GM18511 (cell line): ENCODE results near the gene TARS1.
"Not testable (repeated sequence)": the region's sequence is repeated elsewhere in the genome, so short reads cannot be mapped to it uniquely, and the experiment has no call there.

Experiments used
- ATAC-seq: cut with Tn5 transposase; IDR thresholded peaks from one replicate; pipeline ENCODE4 v1.9.1; 2021; ENCODE audit warnings: mild to moderate bottlenecking, moderate library complexity; ENCODE audit not compliant: unreplicated experiment

Gene TARS1

GRCh38 chr5:33482335-33482734, 41.6 kb downstream of the TARS1 start:
- ATAC-seq, result no peak

GRCh38 chr5:33487236-33487635, 46.5 kb downstream of the TARS1 start:
- no peak for ATAC-seq

DNA sequence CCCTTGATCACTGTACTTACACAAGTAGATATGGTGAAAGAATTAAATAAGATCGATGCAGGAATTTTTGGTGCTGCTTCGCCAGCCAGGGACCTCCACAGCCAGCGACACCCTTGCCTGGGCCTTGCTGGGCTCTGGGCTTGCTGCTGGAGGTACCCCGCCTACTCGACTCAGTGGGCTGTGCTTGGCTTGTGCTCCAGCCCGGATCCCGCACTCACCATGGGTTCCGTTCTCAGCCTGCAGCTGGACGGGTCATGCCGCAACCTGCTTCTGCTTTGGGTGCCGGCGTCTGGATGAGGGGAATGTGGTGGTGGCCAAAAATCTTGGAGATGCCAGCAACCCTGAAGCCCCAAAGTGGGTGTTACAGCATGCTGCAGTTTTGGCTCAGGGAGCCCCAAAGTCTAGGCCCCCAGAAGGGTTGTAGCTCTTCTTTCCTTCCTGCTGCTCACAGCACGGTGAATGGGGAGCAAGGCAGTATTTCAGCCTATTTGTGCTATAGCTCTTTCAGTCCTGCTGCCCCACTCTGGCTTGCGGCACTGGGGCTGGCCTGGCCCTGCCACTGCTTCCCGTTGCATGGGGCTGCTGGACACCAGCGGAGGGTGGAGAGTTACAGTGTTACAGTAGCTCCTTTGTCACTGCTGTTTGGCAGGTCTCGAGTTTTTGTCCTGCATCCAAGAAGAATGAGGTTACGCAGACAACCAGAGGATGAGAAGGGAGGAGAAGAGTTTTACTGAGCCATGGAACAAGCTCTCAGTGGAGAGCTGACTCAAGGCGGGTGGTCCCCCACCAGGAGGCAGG, 48.0 kb downstream of the TARS1 start:
- no peak for ATAC-seq

GRCh38 chr5:33489481-33490067, 48.8 kb downstream of the TARS1 start:
- ATAC-seq, result no peak

GRCh38 chr5:33490071-33490665, 49.4 kb downstream of the TARS1 start:
- ATAC-seq, result no peak

DNA sequence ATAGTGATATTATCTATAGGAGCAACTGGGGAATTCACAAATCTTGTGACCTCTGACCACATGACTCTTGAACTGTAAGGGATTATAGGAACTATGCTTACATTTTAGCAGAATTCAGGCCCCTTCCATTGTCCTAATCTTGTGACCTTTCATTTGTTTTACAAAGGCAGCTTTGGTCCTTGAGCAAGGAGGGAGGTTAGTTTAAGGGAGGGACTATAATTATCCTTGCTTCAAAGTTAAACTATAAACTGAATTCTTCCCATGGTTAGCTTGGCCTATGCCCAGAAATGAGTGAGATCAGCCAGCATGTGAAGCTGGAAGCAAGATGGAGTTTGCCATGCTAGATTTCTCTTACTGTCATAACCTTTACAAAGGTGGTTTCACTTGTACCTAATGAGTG, 51.2 kb downstream of the TARS1 start:
- ATAC-seq, result no peak

GRCh38 chr5:33494466-33494865, 53.7 kb downstream of the TARS1 start:
- ATAC-seq, result no peak

DNA sequence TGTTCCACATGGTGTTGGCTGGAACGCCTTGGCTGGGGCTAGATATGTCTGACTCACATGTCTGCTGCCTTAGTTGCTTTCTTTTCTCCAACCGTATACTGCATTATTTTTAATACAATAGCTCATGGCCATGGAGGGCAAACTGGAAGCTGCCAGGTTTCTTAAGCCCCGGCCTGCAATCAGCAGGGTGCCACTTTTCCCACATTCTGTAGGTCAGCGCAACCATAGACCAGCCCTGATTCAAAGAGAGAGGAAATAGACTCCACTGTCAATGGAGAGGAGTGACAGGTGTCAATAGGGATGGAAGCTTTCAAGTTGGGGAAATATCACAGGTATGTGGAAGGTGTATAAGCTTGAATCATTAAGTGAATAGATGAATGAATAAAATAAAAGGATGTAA, 60.5 kb downstream of the TARS1 start:
- no peak for ATAC-seq

DNA sequence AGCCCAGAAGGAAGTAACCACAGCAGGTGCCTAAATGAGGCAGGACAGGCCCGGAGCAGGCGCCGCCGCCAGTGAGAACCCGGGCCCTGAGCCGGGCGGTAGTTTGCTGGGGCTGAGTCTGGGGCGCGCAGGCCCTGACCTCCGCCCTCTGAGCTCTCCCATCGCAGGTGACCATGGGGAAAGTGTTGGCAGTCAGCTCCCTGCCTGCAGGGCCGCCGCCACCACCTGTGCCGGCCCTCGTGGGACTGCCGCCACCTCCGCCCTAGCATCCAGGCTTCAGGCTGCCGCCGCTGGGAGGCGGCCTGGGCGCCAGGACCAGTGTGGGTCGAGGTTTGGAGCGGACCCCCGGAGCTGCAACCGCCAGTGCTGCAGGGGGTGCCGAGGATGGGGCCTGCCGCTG, 61.1 kb downstream of the TARS1 start:
- no peak for ATAC-seq

DNA sequence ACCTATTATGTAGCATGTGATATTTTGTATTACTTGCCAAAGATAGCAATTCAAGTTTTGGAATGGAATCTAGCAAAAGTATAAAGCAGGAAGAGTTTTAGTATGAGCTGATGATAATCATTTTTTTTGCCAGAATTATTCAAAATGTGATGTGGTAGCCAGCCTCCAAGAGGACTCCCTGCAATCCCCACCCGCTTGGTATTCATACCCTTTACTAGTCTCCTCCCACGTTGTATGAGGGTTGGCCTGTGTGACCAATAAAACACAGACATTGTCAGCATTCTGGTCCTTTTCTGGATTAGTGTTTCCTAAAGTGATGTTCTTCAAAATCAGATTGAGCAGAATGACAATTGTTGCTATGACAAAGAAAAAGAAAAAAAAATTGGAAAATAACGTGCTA, 63.8 kb downstream of the TARS1 start:
- ATAC-seq, result no peak

- ATAC-seq, result no peak
Measured at GRCh38 chr5:33507426-33507825, 66.7 kb downstream of the TARS1 start.

GRCh38 chr5:33509036-33509435, 68.3 kb downstream of the TARS1 start:
- ATAC-seq, result no peak

DNA sequence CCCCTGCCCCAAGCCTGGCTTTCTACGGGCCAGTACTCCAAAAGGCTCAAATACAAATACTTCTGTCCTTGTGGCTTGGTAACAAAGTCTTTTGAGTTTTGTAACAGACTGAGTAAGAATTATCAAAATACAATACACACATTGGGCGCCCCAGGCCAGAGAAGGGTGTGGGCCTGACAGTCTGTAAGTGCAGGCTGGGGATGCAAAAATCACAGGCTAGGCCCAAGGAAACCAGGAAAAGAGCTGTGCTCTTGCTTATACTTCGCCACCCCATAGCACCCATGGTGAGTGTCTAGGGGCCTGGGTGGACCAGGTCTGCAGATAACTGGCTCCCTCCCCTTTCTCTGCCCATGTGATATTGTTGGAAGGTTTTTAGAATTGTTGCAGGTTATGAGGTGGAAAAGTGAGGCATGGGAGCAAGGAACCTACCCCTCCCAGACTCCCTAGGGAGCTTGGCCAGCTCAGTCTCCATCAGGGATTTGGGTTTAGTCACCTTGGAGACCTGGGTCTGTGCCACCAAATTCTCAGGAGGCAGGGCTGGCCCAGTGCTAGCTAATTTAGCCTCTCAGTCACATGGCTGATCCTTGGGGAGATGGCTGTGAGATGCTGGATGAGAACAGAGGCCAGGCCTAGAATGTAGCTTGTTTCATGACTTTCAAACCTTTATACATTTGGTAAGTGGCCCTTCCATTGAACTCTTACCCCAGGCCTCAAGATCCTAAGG, 72.9 kb downstream of the TARS1 start:
- ATAC-seq, result no peak

DNA sequence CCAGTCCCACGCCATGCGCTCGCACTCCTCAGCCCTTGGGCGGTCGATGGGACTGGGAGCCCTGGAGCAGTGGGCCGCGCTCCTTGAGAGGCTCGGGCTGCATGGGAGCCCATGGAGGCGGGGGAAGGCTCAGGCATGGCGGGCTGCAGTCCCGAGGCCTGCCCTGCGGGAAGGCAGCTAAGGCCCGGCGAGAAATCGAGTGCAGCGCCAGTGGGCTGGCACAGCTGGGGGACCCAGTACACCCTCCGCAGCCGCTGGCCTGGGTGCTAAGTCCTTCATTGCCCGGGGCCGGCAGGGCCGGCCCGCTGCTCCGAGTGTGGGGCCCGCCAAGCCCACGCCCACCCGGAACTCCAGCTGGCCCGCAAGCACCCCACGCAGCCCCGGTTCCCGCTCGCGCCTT, 74.6 kb downstream of the TARS1 start:
- ATAC-seq, result not testable (repeated sequence)

DNA sequence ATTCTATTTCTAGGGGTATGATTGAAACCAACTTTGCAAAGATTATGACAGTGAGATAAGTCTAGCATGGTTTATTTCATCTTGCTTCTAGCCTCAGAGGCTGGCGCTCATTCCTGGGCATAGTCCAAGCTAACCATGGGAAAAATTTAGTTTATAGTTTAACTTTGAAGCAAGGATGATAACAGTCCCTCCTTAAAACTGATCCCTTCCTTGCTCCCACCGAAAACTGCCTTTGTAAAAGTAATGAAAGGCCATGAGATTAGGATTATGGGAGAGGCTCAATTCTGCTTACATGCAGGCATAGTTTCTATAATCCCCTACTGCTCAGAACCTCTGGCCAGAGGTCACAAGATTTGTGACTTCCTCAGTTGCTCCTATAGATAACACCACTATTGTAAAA, 75.7 kb downstream of the TARS1 start:
- ATAC-seq, result no peak
